HEK293T (cell line): ENCODE results near the gene DLAT.

ENCODE experiments used
- BHLHE40 ChIP-seq: fragments of 450-650 bp; IDR thresholded peaks from 2 replicates; pipeline ENCODE4 v1.6.1; 2016; ENCODE audit warnings: mild to moderate bottlenecking, moderate library complexity, borderline replicate concordance
- FOXM1 ChIP-seq: fragments of 450-650 bp; IDR thresholded peaks from 2 replicates; pipeline ENCODE4 v1.6.1; 2017; ENCODE audit warnings: mild to moderate bottlenecking, borderline replicate concordance
- SP1 ChIP-seq: fragments of 450-650 bp; IDR thresholded peaks from 2 replicates; pipeline ENCODE4 v1.6.1; 2017
- SUZ12 ChIP-seq: fragments of 450-650 bp; IDR thresholded peaks from 2 replicates; pipeline ENCODE4 v1.6.1; 2016; ENCODE audit warnings: mild to moderate bottlenecking
- TF ChIP-seq, protein P1 (sequence below): fragments of 450-650 bp; IDR thresholded peaks from 2 replicates; pipeline ENCODE4 v1.6.1; 2016

DNA sequence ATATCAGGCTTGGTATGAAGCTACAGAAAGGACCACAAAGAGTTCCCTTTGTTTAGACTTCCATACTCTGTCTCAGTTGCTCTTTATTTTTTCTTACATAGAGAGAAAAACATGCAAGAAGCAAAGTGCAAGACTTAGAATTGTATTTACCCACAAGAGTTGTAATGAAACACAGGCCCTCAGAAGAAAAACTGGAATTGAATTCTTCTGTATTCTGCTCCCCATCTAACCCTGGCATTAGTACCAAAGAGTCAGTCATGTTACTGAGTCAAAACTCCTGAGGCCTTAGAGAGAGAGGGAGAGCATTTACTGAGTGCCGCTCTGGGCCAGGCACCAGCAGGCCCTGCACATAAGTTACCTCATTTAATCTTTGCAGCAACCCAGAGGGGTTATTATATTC lies 43.9 kb upstream of the DLAT start:
- no peak for TF ChIP-seq SP1
- no peak for TF ChIP-seq BHLHE40
- TF ChIP-seq, protein P1, sequence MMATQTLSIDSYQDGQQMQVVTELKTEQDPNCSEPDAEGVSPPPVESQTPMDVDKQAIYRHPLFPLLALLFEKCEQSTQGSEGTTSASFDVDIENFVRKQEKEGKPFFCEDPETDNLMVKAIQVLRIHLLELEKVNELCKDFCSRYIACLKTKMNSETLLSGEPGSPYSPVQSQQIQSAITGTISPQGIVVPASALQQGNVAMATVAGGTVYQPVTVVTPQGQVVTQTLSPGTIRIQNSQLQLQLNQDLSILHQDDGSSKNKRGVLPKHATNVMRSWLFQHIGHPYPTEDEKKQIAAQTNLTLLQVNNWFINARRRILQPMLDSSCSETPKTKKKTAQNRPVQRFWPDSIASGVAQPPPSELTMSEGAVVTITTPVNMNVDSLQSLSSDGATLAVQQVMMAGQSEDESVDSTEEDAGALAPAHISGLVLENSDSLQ = no peak
- TF ChIP-seq FOXM1 = no peak
- no peak for TF ChIP-seq SUZ12
